Neural crest cell (in vitro differentiated cells): ENCODE measurements around the gene TTC27. TPM values are rescaled to one million over a fixed set of nuclear protein-coding genes. Genes with fewer than 3 reads are reported as not detected.
"Not testable (repeated sequence)": the region's sequence is repeated elsewhere in the genome, so short reads cannot be mapped to it uniquely, and the experiment has no call there.

Experiments used
- DNase-seq: peaks from one replicate; pipeline ENCODE4 v3.0.0; 2021; ENCODE audit warnings: low read depth, mixed read lengths, low spot score
- H3K27ac Mint-ChIP-seq: one replicate; pipeline ENCODE4 v1.8.0; 2021; ENCODE audit warnings: mild to moderate bottlenecking, mixed read lengths; ENCODE audit not compliant: unreplicated experiment
- H3K27me3 Mint-ChIP-seq: 2 replicates; pipeline ENCODE4 v1.8.0; 2021; ENCODE audit warnings: low read depth, mild to moderate bottlenecking, mixed read lengths
- H3K36me3 Mint-ChIP-seq: 2 replicates; pipeline ENCODE4 v1.8.0; 2021; ENCODE audit warnings: low read depth, mild to moderate bottlenecking, mixed read lengths
- H3K4me1 Mint-ChIP-seq: 2 replicates; pipeline ENCODE4 v1.8.0; 2021; ENCODE audit warnings: mixed read lengths
- H3K4me3 Mint-ChIP-seq: one replicate; pipeline ENCODE4 v1.8.0; 2021; ENCODE audit warnings: mild to moderate bottlenecking, mixed read lengths
- H3K9me3 Mint-ChIP-seq: 2 replicates; pipeline ENCODE4 v1.8.0; 2021; ENCODE audit warnings: mixed read lengths
- total RNA-seq: library from RNA; stranded (reverse); gene quantifications from 2 replicates; pipeline ENCODE4 v1.2.1, GENCODE V29; 2021
- TF ChIP-seq, protein P1 (sequence below): fragments of 200-600 bp; sonication (generic); conservative IDR thresholded peaks from 2 replicates; pipeline ENCODE4 v1.5.0; 2021; ENCODE audit warnings: antibody characterized with exemption, mild to moderate bottlenecking

The TTC27 gene
- total RNA-seq, 1 donor from 2014 or later, result 16.5 TPM

DNA sequence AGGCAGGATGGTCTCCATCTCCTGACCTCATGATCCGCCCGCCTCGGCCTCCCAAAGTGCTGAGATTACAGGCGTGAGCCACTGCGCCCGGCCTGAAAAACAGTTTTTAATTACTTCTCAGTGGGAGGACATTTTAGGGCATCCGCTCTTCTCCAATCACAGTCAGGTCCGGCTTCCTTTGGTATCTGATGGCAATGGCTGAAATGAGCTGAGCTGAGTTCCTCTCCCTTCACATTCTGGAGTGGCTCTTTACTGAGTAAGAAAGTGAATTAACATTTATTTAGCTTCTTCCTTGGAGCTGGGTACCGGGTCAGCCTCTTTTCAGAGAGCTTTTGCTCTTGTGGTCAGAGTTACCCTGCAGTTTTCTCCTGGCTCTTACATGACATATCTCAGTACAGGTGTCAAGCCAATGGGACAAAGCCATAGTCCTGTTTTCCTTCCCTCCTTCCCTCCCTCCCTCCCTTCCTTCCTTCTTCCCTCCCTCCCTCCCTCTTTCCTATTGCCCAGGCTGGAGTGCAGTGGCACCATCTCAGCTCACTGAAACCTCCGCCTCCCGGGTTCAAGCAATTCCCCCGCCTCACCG, 1.1 kb upstream of the TTC27 start:
- H3K4me3 Mint-ChIP-seq, result peak overlapping the region; percentile 97
- no peak overlapping the region for H3K27ac Mint-ChIP-seq
- H3K9me3 Mint-ChIP-seq, result no peaks in the 10 kb centered on the region
- TF ChIP-seq, protein P1, sequence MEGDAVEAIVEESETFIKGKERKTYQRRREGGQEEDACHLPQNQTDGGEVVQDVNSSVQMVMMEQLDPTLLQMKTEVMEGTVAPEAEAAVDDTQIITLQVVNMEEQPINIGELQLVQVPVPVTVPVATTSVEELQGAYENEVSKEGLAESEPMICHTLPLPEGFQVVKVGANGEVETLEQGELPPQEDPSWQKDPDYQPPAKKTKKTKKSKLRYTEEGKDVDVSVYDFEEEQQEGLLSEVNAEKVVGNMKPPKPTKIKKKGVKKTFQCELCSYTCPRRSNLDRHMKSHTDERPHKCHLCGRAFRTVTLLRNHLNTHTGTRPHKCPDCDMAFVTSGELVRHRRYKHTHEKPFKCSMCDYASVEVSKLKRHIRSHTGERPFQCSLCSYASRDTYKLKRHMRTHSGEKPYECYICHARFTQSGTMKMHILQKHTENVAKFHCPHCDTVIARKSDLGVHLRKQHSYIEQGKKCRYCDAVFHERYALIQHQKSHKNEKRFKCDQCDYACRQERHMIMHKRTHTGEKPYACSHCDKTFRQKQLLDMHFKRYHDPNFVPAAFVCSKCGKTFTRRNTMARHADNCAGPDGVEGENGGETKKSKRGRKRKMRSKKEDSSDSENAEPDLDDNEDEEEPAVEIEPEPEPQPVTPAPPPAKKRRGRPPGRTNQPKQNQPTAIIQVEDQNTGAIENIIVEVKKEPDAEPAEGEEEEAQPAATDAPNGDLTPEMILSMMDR, result no peak
- no peak for DNase-seq
- peaks cover 12% of the 10 kb centered on the region for H3K4me1 Mint-ChIP-seq
- peaks cover 18% of the 10 kb centered on the region for H3K27me3 Mint-ChIP-seq
- peaks cover 8% of the 10 kb centered on the region for H3K36me3 Mint-ChIP-seq

DNA sequence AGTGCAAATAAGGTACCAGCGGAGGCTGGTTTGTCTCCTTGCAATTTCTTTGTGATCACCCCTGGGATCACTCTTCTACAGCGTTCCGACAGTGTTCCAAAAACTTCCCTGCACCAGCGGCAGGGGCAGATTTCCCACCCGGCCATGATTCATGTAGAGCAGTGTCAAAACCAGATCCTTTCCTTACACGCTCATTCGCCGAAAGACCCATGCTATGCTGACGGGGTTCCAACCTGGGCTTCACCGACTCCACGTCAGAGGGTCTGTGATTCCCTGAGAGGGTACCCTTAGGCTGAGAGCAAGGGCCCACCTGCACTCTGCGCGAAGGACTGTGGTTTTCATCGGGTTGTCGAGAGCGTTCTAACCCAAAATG, 423 bp upstream of the TTC27 start:
- TF ChIP-seq, protein P1, result peak; percentile 44
- peak overlapping the region; percentile 83 for H3K27ac Mint-ChIP-seq
- no peak for DNase-seq
- peak overlapping the region; percentile 97 for H3K4me3 Mint-ChIP-seq
- H3K27me3 Mint-ChIP-seq, result peaks cover 18% of the 10 kb centered on the region
- no peaks in the 10 kb centered on the region for H3K9me3 Mint-ChIP-seq
- H3K4me1 Mint-ChIP-seq, result peaks cover 12% of the 10 kb centered on the region
- H3K36me3 Mint-ChIP-seq, result peaks cover 8% of the 10 kb centered on the region

DNA sequence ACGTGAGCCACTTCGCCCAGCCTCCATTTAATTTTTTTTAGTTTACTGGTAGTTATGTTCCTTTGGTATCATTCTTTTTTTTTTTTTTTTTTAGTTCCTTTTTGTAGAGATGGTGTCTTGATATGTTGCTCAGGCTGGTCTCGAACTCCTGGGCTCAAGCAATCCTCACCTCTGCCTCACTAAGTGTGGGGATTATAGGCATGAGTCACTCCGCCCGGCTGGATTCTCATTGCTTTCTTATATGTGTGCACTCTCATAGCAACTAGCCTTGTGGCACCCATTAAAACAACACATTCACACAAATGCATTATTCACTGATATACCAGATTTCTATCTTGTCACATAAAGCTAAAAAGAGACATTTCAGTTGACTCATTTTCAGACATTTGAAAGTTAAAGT, 4.2 kb downstream of the TTC27 start:
- Mint-ChIP-seq H3K9me3 (no peaks in the 10 kb centered on the region), H3K36me3 (peaks cover 9% of the 10 kb centered on the region), H3K4me3 (peak overlapping the region; percentile 66), H3K27ac (peak overlapping the region; percentile 43), H3K27me3 (peaks cover 9% of the 10 kb centered on the region), H3K4me1 (peaks cover 12% of the 10 kb centered on the region)
- TF ChIP-seq, protein P1, result no peak
- DNase-seq, result no peak

- TF ChIP-seq, protein P1, result no peak
- peaks cover 7% of the 10 kb centered on the region for H3K36me3 Mint-ChIP-seq
- peaks cover 4% of the 10 kb centered on the region for H3K4me1 Mint-ChIP-seq
- H3K4me3 Mint-ChIP-seq, result no peak overlapping the region
- no peak overlapping the region for H3K27ac Mint-ChIP-seq
- no peaks in the 10 kb centered on the region for H3K27me3 Mint-ChIP-seq
- no peak for DNase-seq
- H3K9me3 Mint-ChIP-seq, result no peaks in the 10 kb centered on the region
Observed at GRCh38 chr2:32633040-32633439, 5.2 kb downstream of the TTC27 start.

- H3K4me1 Mint-ChIP-seq, H3K36me3 Mint-ChIP-seq, H3K9me3 Mint-ChIP-seq, H3K27ac Mint-ChIP-seq, DNase-seq, H3K27me3 Mint-ChIP-seq, H3K4me3 Mint-ChIP-seq: not testable (repeated sequence)
Observed at GRCh38 chr2:32638548-32638947, 10.7 kb downstream of the TTC27 start.

GRCh38 chr2:32641180-32641579, 13.3 kb downstream of the TTC27 start:
- Mint-ChIP-seq H3K9me3 (no peaks in the 10 kb centered on the region), H3K4me1 (no peaks in the 10 kb centered on the region), H3K36me3 (peaks cover 6% of the 10 kb centered on the region), H3K27ac (no peak overlapping the region), H3K4me3 (no peak overlapping the region), H3K27me3 (no peaks in the 10 kb centered on the region)
- no peak for DNase-seq
- TF ChIP-seq, protein P1, result no peak
